Endometrial microvascular endothelial cells (primary cell): ENCODE measurements around the gene PTPN23. TPM values are rescaled to one million over a fixed set of nuclear protein-coding genes. Genes with fewer than 3 reads are reported as not detected.

Source experiments
- in situ Hi-C: cut with HindIII; loops from 2 replicates; pipeline ENCODE4 v1.10.0; 2017; ENCODE audit warnings: low sequenced_read_pairs, low pct_unique_long_range_greater_than_20kb; ENCODE audit errors: inconsistent ontology term
- total RNA-seq: library from RNA; depleted of rRNA; stranded (reverse); fragments of >200 nt; gene quantifications from one replicate; pipeline ENCODE4 v1.2.3, GENCODE V29; 2015; ENCODE audit errors: inconsistent ontology term

The PTPN23 gene
- total RNA-seq, 1 donor from 2014 or later = 21.6 TPM

GRCh38 chr3:47398228-47398627, 17.4 kb downstream of the PTPN23 start:
- in situ Hi-C loops = no loop called here

- in situ Hi-C loops = no loop called here
These were observed 18.2 kb downstream of the PTPN23 start for GRCh38 chr3:47399016-47399415.

DNA sequence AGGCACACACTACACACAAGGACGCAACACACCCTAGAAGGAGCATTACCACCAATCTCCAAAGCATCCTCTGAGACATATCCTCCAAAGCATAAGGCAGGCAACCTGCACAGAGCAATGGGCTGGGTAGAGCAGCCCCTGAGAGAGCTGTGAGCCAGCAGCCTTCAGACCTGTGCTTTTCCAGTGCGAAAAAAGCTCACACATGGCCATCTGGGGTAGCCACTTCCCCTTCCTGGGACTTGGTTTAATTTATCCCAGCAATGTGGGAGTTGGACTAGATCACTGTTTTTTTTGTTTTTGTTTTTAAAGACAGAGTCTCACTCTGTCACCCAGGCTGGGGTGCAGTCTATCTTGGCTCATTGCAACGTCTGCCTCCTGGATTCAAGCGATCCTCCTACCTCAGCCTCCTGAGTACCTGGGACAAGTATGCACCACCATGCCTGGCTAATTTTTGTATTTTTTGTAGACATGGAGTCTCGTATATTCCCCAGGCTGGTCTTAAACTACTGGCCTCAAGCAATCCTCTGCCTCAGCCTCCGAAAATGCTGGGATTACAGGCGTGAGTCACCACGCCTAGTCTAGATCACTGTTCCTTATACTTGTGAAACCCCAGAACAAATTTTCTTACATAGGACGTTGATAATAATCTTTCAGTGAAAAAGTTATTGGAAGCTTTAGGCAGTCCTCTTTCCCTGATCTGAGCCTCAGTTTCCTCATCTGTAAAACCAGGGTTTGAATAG, 18.9 kb downstream of the PTPN23 start:
- in situ Hi-C loops = no loop called here

GRCh38 chr3:47404431-47404876, 23.6 kb downstream of the PTPN23 start:
- in situ Hi-C loops = no loop called here

DNA sequence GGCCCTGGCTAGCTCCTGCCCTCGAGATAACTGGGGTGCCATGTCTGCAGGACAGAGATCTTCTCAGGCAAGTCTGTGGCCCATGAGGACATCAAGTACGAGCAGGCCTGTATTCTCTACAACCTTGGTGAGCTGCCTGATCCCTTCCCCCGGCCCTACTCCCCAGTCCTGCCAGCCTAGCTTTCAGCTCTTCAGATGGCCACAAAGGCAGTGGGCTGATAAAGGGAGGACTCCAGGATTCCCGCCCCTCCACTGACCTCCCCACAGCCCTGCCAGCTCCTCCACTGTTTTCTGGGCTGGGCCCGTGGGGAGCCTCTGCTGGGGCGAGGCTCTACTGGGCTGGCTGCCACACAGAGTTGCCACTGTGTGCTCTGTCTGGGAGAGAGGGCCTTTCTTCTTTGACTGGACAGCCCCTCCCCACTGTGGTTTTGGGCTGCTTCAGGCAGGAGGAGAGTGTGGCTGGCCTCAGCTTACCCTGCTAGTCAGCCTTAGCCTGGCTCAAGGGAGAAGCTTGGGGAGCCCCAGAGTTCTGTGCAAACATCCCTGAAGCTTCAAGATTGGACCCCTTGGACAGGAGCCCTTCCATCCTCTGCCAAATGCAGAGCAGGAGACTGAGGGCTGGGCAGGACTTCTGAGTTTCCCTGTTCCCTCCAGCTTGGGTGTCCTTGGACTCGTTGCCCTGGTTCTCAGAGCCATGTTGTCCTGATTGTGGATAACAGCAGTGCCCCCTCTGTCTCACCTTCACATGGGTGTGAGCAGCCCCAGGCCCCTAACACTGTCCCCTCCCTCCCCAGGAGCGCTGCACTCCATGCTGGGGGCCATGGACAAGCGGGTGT, 24.4 kb downstream of the PTPN23 start:
- in situ Hi-C loops = no loop called here

DNA sequence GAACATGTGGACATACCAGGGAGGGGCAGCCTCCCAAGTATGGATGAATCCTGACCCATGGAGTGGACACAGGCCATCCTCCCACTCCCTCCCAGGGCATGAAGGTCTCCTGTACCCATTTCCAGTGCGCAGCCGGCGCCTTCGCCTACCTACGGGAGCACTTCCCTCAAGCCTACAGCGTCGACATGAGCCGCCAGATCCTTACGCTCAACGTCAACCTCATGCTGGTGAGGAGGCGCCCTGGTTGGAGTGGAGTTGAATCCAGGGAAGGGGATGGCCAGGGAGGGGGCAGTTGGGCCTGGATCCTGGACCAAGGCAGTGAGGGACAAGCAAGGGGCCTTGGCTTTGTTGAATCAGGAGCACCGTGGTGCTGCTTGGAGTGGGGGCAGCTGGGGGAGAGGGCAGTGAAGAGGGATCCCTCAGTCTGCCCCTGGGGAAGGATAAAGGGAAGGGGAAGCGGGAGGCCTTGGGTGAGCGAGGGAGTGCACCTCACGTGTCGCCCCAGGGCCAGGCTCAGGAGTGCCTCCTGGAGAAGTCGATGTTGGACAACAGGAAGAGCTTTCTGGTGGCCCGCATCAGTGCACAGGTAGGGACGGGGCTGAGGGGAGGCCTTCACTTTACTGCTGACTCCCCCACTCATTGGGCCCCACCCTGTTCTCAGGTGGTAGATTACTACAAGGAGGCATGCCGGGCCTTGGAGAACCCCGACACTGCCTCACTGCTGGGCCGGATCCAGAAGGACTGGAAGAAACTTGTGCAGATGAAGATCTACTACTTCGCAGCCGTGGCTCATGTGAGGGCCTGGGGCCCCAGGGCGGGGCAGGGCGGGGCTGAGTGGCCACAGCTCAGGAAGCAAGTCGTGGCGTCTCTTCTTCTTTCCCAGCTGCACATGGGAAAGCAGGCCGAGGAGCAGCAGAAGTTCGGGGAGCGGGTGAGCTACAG, 25.3 kb downstream of the PTPN23 start:
- in situ Hi-C loops = no loop called here

DNA sequence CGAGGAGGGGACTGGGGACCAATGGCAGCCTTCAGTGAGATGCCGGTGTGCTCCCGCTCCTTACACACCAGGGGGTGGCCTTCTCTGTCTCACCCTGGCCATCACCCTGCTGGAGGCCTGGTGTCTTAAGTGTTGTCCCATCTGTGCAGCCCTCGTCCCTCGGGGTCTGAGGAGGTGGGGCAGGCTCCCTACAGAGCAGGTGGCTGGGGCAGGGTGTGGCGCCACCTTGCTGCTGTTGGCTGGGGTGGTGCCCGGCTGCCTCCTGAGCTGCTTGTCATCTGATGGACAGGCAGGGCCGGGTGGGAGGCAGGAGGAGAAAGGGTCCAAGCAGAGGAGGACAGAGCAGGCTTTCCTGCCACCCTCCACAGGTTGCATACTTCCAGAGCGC, 25.9 kb downstream of the PTPN23 start:
- in situ Hi-C loops = no loop called here

- in situ Hi-C loops = no loop called here
These were observed 26.4 kb downstream of the PTPN23 start for GRCh38 chr3:47407237-47407636.

DNA sequence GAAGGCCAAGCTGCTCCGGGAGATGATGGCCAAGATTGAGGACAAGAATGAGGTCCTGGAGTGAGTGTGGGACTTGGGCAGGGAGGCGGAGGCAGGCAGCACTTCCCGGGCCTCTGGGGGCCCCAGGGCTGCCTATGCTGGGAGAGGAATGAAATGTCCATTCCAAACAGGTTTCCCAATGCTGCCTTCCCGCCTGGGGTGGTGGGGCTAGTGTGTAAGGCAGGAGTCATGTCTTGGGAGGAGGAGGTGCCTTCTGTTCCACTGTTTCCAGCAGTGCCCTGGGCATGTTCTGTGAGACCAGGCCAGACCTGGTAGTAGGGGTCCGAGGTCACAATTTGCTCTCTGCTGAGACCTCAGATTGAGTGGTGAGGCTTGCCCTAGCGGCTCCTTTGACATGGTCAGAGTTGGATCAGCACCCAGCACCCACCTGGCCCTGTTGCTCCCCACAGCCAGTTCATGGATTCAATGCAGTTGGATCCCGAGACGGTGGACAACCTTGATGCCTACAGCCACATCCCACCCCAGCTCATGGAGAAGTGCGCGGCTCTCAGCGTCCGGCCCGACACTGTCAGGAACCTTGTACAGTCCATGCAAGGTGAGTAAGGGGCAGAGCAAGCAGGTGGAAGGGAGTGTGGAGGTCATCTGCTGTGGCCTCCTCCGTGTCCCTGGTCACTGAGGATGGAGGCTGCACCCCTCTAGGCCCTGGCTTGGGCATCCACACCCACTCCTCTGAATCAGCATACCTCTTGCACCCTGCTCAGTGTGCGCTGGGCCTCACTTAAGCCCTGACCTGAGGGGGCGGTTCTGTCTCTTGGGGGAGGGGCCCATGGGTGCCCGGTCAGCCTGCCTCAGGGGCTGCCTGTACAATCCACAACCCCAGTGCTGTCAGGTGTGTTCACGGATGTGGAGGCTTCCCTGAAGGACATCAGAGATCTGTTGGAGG, 27.3 kb downstream of the PTPN23 start:
- in situ Hi-C loops = no loop called here

- in situ Hi-C loops = no loop called here
These were observed 28.0 kb downstream of the PTPN23 start for GRCh38 chr3:47408839-47409229.

- in situ Hi-C loops = no loop called here
These were observed 28.5 kb downstream of the PTPN23 start for GRCh38 chr3:47409284-47409683.

- in situ Hi-C loops = no loop called here
These were observed 29.0 kb downstream of the PTPN23 start for GRCh38 chr3:47409688-47410416.

GRCh38 chr3:47410417-47410720, 29.5 kb downstream of the PTPN23 start:
- in situ Hi-C loops = no loop called here

GRCh38 chr3:47410801-47411646, 30.2 kb downstream of the PTPN23 start:
- in situ Hi-C loops = no loop called here

DNA sequence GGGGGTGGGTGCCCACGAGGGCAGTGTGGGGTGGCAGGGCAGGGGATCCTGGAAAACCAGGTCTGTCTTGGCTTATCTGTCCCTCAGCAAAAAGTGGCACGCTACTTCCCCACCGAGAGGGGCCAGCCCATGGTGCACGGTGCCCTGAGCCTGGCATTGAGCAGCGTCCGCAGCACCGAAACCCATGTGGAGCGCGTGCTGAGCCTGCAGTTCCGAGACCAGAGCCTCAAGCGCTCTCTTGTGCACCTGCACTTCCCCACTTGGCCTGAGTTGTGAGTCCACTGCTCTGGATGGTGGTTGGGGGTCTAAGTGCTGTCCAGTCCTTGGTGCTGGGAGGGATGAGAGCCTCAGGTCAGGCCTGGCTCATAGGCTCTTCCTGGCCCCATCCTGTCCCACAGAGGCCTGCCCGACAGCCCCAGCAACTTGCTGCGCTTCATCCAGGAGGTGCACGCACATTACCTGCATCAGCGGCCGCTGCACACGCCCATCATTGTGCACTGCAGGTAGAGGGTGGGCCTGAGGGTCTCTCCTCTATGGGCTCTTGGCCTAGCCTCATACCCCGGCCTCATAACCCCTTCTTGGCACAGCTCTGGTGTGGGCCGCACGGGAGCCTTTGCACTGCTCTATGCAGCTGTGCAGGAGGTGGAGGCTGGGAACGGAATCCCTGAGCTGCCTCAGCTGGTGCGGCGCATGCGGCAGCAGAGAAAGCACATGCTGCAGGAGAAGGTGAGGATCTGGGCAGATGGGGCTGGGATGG, 31.1 kb downstream of the PTPN23 start:
- in situ Hi-C loops = no loop called here

DNA sequence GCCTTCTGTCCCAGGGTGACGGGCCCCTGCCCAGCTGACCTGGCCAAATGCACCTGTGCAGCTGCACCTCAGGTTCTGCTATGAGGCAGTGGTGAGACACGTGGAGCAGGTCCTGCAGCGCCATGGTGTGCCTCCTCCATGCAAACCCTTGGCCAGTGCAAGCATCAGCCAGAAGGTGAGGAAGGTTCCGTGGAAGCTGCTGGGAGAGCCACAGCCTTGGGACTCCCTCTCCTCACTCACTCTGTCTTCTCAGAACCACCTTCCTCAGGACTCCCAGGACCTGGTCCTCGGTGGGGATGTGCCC, 31.6 kb downstream of the PTPN23 start:
- in situ Hi-C loops = no loop called here
